ENCODE measurements around the gene TMEM37. TPM values are rescaled to one million over a fixed set of nuclear protein-coding genes. Genes with fewer than 3 reads are reported as not detected.

Gene TMEM37
- total and polyA plus RNA-seq, 2 of the 13 experiments (the other 11 are each of a cell fraction or from before 2014, with no cell fraction given) = 37.7 to 115 TPM

DNA sequence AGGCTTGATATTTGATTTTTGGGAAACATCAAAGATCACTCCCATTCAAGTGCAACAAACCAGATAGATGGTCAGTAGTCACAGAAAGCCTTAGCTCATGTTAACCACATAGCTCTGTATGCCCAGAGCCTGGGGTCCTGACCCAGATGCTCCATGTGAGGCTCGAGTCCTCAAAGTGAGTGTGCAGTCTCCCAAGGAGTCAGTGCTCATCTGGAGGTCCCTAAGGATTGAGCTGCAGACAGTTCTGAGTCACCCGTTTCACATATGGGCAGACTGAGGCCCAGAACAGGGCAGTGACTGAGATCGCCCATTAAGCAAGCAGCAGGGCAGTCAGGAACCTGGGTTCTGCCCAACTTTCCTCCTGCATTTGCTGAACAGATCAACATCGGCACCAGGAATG lies 9.2 kb downstream of the TMEM37 start (continued):
- TF ChIP-seq, protein P1, sequence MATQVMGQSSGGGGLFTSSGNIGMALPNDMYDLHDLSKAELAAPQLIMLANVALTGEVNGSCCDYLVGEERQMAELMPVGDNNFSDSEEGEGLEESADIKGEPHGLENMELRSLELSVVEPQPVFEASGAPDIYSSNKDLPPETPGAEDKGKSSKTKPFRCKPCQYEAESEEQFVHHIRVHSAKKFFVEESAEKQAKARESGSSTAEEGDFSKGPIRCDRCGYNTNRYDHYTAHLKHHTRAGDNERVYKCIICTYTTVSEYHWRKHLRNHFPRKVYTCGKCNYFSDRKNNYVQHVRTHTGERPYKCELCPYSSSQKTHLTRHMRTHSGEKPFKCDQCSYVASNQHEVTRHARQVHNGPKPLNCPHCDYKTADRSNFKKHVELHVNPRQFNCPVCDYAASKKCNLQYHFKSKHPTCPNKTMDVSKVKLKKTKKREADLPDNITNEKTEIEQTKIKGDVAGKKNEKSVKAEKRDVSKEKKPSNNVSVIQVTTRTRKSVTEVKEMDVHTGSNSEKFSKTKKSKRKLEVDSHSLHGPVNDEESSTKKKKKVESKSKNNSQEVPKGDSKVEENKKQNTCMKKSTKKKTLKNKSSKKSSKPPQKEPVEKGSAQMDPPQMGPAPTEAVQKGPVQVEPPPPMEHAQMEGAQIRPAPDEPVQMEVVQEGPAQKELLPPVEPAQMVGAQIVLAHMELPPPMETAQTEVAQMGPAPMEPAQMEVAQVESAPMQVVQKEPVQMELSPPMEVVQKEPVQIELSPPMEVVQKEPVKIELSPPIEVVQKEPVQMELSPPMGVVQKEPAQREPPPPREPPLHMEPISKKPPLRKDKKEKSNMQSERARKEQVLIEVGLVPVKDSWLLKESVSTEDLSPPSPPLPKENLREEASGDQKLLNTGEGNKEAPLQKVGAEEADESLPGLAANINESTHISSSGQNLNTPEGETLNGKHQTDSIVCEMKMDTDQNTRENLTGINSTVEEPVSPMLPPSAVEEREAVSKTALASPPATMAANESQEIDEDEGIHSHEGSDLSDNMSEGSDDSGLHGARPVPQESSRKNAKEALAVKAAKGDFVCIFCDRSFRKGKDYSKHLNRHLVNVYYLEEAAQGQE (IDR thresholded peaks at IDR 0.05; ENCODE audit: borderline replicate concordance in 1 of 2, low read depth in 1 of 2, low read length in 2 of 2) = no peak
- TF ChIP-seq TBX3 (IDR thresholded peaks at IDR 0.05; ENCODE audit: borderline replicate concordance) (no peak), ONECUT2 (CRISPR knock-in tag; IDR thresholded peaks at IDR 0.05) (no peak), SUZ12 (IDR thresholded peaks at IDR 0.05; ENCODE audit: low read depth, low read length) (no peak), ZNF619 (CRISPR knock-in tag; IDR thresholded peaks at IDR 0.05) (no peak)
- TF ChIP-seq, protein P2, sequence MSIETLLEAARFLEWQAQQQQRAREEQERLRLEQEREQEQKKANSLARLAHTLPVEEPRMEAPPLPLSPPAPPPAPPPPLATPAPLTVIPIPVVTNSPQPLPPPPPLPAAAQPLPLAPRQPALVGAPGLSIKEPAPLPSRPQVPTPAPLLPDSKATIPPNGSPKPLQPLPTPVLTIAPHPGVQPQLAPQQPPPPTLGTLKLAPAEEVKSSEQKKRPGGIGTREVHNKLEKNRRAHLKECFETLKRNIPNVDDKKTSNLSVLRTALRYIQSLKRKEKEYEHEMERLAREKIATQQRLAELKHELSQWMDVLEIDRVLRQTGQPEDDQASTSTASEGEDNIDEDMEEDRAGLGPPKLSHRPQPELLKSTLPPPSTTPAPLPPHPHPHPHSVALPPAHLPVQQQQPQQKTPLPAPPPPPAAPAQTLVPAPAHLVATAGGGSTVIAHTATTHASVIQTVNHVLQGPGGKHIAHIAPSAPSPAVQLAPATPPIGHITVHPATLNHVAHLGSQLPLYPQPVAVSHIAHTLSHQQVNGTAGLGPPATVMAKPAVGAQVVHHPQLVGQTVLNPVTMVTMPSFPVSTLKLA (IDR thresholded peaks at IDR 0.05) = no peak

Measured in HepG2 (cell line).